ENCODE measurements around the gene THBS2.

THBS2 gene

DNA sequence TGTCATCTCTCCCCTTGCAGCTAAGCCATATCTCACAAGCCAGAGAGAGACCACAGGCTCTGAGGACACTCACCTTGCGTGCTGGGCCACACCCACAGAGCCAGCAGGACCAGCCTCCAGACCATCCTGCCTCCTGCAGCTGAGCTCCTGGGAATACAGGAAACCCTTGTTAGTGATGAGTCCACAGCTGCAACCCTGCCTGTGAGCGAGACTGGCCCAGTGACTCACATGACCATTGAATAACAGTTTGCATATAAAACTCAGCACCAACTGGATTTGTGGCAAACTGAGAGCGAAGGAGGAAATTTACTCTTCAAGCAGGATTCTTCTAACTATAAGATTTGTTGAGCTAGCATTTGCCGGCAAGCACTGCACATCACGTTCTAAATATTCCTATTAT is 3.0 kb downstream of the THBS2 start:
- TF ChIP-seq, protein P1, sequence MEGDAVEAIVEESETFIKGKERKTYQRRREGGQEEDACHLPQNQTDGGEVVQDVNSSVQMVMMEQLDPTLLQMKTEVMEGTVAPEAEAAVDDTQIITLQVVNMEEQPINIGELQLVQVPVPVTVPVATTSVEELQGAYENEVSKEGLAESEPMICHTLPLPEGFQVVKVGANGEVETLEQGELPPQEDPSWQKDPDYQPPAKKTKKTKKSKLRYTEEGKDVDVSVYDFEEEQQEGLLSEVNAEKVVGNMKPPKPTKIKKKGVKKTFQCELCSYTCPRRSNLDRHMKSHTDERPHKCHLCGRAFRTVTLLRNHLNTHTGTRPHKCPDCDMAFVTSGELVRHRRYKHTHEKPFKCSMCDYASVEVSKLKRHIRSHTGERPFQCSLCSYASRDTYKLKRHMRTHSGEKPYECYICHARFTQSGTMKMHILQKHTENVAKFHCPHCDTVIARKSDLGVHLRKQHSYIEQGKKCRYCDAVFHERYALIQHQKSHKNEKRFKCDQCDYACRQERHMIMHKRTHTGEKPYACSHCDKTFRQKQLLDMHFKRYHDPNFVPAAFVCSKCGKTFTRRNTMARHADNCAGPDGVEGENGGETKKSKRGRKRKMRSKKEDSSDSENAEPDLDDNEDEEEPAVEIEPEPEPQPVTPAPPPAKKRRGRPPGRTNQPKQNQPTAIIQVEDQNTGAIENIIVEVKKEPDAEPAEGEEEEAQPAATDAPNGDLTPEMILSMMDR (conservative IDR thresholded peaks at IDR 0.05; ENCODE audit: low read length) = peak; percentile 17
- peak; percentile 88 for DNase-seq (ENCODE audit: low read depth)
- peak overlapping the region; percentile 95 for H3K4me3 ChIP-seq (ENCODE audit: low read length)

DNA sequence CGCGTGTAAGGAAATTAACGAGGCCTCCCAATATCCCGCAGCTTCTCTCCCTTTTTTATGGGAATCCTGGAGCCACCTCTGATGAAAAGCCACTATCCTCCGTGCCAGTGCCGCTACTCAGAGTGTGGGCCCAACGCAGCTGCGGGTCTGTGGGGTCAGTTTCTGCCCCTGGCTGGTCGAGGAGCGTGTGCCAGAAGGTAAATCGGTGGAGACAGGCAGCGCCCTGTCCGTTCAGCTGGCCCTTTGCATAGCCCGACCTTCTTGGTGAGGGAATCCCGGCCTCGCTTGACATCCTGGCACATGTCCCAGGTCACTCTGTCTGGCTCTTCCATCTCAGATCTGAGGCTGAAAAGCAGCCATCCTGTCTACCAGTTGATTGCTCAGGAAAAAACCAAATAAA is 4.6 kb downstream of the THBS2 start:
- DNase-seq (ENCODE audit: low read depth) = no peak
- H3K4me3 ChIP-seq (ENCODE audit: low read length) = no peak overlapping the region
- TF ChIP-seq, protein P1 (conservative IDR thresholded peaks at IDR 0.05; ENCODE audit: low read length) = no peak

DNA sequence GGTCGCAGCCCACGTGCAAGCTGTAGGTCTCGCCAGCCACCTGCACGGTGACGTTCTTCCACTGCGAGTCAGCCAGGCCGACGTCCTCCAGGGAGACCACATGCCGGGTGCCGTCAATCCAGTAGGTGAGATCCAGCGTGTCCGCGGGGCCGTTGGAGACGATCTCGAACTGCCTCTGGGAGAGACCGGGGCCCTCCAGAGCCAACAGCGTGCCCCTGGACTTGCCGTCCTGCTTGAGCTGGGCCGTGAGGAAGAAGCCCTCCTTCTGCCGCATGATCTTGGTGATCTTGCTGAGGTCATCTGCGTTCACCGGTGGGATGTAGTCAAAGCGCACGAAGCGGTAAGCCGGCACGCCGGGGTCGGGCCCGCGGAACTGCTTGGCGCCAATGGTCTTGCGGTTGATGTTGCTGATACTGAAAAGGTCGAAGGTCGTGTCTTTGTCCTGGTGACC is 5.1 kb downstream of the THBS2 start:
- DNase-seq (ENCODE audit: low read depth) = no peak
- TF ChIP-seq, protein P1 (conservative IDR thresholded peaks at IDR 0.05; ENCODE audit: low read length) = no peak
- no peak overlapping the region for H3K4me3 ChIP-seq (ENCODE audit: low read length)

DNA sequence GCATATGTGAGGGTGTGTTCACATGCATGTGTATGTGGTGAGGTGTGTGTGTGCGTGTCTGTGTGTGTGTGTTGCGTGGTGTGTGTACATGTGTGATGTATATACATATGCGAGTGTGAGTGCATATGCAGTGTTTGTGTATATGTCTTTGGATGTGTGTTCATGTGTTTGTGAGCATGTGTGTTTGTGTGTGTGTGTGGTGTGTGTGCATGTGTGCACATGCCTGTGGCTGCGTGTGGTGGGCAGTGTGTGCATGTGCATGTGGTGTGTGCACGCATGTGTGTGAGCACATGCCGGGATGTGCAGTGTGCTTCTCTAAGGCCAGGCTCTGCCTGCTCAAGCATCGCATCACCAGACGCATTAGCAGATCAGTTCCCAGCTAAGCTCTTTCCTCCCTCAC is 5.7 kb downstream of the THBS2 start:
- TF ChIP-seq, protein P1 (conservative IDR thresholded peaks at IDR 0.05; ENCODE audit: low read length) = no peak
- no peak overlapping the region for H3K4me3 ChIP-seq (ENCODE audit: low read length)
- DNase-seq (ENCODE audit: low read depth) = no peak

DNA sequence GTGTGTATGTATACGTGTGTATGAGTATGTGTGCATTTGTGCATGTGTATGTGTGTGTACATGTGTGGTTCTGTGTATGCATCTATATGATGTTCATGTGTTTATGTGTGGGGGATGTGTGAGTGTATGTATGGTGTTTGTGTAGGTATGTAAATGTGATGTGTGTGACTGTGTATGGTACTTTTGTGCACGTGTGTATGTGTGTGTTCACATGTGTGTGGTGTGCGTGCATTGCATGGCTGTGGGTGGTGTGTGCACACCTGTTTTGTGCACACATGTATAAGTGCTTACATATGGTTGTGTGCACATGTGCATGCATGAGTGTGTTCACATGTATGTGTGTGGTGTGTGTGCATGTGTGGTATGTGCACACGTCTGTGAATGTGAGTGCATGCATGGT is 6.2 kb downstream of the THBS2 start:
- no peak for DNase-seq (ENCODE audit: low read depth)
- TF ChIP-seq, protein P1 (conservative IDR thresholded peaks at IDR 0.05; ENCODE audit: low read length) = no peak

DNA sequence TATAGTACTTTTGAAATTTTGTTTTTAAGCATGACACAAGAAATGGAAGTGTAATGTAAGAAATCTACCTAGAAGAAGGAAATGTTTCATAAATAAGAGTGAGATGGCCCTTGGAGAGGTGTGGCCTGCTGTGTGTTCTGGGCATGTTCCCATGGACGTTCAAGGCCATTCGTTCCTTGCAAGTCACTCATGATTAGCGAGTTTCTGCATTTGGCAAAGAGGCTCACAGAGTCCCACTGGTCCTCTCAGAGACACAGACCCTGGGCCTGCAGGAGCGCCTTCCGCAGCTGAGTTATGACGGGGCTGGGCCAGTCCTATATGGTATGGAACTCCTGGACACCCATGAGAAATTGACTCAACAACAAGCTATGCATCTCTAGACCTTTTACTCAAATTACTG is 7.2 kb downstream of the THBS2 start:
- H3K4me3 ChIP-seq (ENCODE audit: low read length) = no peak overlapping the region; the same call in 1 of the 2 replicates
- DNase-seq (ENCODE audit: low read depth) = no peak
- TF ChIP-seq, protein P1 (conservative IDR thresholded peaks at IDR 0.05; ENCODE audit: low read length) = no peak

More for the DNA sequence above, 6.2 kb downstream of the THBS2 start:
- H3K4me3 ChIP-seq (ENCODE audit: low read length) = no peak overlapping the region

DNA sequence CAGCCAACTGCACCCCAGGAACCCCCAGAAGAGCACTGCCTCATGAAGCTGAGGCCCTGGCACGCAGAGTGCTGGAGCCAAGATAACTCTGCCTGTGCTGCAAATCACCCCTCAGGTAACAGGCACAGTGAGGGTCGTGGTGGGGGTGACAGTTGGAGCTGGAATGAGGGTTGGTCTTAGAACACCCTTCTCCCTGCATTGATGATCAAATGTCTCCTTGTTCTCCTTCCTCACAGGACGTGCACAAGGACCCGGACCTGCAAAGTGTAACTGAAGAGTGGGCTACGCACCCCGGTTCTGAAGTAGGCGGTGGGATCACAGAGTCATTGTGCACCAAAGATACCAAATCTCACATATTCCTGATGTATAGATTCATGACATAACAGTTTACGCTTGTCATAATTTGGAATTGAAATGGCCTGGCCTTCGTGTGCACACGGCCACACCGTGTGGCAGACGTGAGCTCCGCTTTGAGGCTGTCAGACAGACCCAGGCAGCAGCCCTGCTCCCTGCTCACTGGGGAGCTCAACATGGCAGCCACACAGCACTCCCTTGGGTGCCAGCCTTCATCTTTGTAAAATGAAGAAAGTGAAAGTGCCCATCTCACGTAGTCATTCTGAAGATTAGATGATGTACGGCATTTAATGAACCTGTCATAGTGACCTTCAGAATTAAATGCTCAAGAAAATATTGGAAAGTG is 8.8 kb downstream of the THBS2 start:
- DNase-seq (ENCODE audit: low read depth) = no peak
- TF ChIP-seq, protein P1 (conservative IDR thresholded peaks at IDR 0.05; ENCODE audit: low read length) = no peak
- no peak overlapping the region for H3K4me3 ChIP-seq (ENCODE audit: low read length)
